Smooth muscle cell (in vitro differentiated cells): ENCODE data around the gene MAGEL2. TPM values are rescaled to one million over a fixed set of nuclear protein-coding genes. Genes with fewer than 3 reads are reported as not detected.

ENCODE experiments used
- DNase-seq: peaks from one replicate; lab custom pipeline; 2025; ENCODE audit not compliant: unreplicated experiment; lab: John Stamatoyannopoulos, UW
- H2AFZ ChIP-seq: fragments of 200-600 bp; sonication (generic); 2 replicates; pipeline ENCODE4 v1.6.0; 2016; ENCODE audit warnings: antibody characterized with exemption, low read depth, mild to moderate bottlenecking
- H3F3A ChIP-seq: fragments of 200-600 bp; sonication (generic); 2 replicates; pipeline ENCODE4 v1.6.0; 2017; ENCODE audit warnings: antibody characterized with exemption, low read depth
- H3K27ac ChIP-seq: fragments of 200-600 bp; sonication (generic); 2 replicates; pipeline ENCODE4 v1.5.1; 2016; ENCODE audit warnings: low read depth, mild to moderate bottlenecking
- H3K27me3 ChIP-seq: fragments of 200-600 bp; sonication (generic); 2 replicates; pipeline ENCODE4 v1.6.1; 2016; ENCODE audit warnings: low read depth, mild to moderate bottlenecking
- H3K36me3 ChIP-seq: fragments of 200-600 bp; sonication (generic); 2 replicates; pipeline ENCODE4 v1.5.1; 2016; ENCODE audit warnings: low read depth
- H3K4me1 ChIP-seq: fragments of 200-600 bp; sonication (generic); 2 replicates; pipeline ENCODE4 v1.5.1; 2016; ENCODE audit warnings: low read depth
- H3K4me2 ChIP-seq: fragments of 200-600 bp; sonication (generic); 2 replicates; pipeline ENCODE4 v1.6.0; 2016; ENCODE audit warnings: mild to moderate bottlenecking
- H3K4me3 ChIP-seq: fragments of 200-600 bp; sonication (generic); 2 replicates; pipeline ENCODE4 v1.5.1; 2016; ENCODE audit warnings: mild to moderate bottlenecking
- H3K79me2 ChIP-seq: fragments of 200-600 bp; sonication (generic); 2 replicates; pipeline ENCODE4 v1.6.0; 2016; ENCODE audit warnings: low read depth, mild to moderate bottlenecking
- H3K9ac ChIP-seq: fragments of 200-600 bp; sonication (generic); 2 replicates; pipeline ENCODE4 v1.6.0; 2016; ENCODE audit warnings: low read depth
- H3K9me3 ChIP-seq: fragments of 200-600 bp; sonication (generic); replicated peaks from 2 replicates; pipeline ENCODE4 v1.5.1; 2016; ENCODE audit warnings: low read depth
- H4K20me1 ChIP-seq: fragments of 200-600 bp; sonication (generic); 2 replicates; pipeline ENCODE4 v1.6.0; 2016; ENCODE audit warnings: low read depth
- CTCF ChIP-seq: fragments of 200-600 bp; sonication (generic); IDR thresholded peaks from 2 replicates; pipeline ENCODE4 v1.5.1; 2017; ENCODE audit warnings: borderline replicate concordance, mild to moderate bottlenecking, antibody characterized with exemption; ENCODE audit not compliant: insufficient read depth, poor library complexity, severe bottlenecking
- WGBS: methylation state at CpG from one replicate; pipeline ENCODE4 v1.1.7; 2016; ENCODE audit warnings: low lambda C conversion rate; 5-methylcytosine and 5-hydroxymethylcytosine counted together
- polyA plus RNA-seq: library from polyadenylated mRNA; unstranded; fragments of >200 nt; fragmentation: Nextera tagmentation; extraction: Ambion mirVana; gene quantifications from 2 replicates; pipeline ENCODE4 v1.2.1, GENCODE V29; 2016
- total RNA-seq: library from RNA; depleted of rRNA; stranded (reverse); fragments of >200 nt; gene quantifications from 2 replicates; pipeline ENCODE4 v1.2.3, GENCODE V29; 2014

Gene MAGEL2
- total and polyA plus RNA-seq, 2 experiments from 2014 or later: 8.4 to 16.0 TPM

DNA sequence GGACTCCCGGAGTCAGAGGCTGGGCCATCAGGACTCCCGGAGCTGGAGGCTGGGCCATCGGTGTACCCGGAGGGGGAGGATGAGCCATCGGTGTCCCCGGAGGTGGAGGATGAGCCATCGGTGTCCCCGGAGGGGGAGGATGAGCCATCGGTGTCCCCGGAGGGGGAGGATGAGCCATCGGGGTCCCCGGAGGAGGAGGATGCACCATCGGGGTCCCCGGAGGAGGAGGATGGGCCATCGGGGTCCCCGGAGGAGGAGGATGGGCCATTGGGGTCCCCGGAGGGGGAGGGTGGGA lies 719 bp downstream of the MAGEL2 start:
- H3K27ac ChIP-seq: no peak overlapping the region
- no peaks in the 10 kb centered on the region for H3K27me3 ChIP-seq
- H3K79me2 ChIP-seq: no peaks in the 10 kb centered on the region
- H3K9ac ChIP-seq: peak overlapping the region; percentile 60
- no peak overlapping the region for H2AFZ ChIP-seq
- H4K20me1 ChIP-seq: no peaks in the 10 kb centered on the region
- no peaks in the 10 kb centered on the region for H3K9me3 ChIP-seq
- no peaks in the 10 kb centered on the region for H3K4me1 ChIP-seq
- DNase-seq: no peak
- 79% methylated on average over 8 of the region's 17 CpGs for WGBS
- H3K4me3 ChIP-seq: peak overlapping the region; percentile 69
- H3K4me2 ChIP-seq: peak overlapping the region; percentile 84
- no peaks in the 10 kb centered on the region for H3F3A ChIP-seq
- no peak for TF ChIP-seq CTCF
- H3K36me3 ChIP-seq: no peaks in the 10 kb centered on the region

DNA sequence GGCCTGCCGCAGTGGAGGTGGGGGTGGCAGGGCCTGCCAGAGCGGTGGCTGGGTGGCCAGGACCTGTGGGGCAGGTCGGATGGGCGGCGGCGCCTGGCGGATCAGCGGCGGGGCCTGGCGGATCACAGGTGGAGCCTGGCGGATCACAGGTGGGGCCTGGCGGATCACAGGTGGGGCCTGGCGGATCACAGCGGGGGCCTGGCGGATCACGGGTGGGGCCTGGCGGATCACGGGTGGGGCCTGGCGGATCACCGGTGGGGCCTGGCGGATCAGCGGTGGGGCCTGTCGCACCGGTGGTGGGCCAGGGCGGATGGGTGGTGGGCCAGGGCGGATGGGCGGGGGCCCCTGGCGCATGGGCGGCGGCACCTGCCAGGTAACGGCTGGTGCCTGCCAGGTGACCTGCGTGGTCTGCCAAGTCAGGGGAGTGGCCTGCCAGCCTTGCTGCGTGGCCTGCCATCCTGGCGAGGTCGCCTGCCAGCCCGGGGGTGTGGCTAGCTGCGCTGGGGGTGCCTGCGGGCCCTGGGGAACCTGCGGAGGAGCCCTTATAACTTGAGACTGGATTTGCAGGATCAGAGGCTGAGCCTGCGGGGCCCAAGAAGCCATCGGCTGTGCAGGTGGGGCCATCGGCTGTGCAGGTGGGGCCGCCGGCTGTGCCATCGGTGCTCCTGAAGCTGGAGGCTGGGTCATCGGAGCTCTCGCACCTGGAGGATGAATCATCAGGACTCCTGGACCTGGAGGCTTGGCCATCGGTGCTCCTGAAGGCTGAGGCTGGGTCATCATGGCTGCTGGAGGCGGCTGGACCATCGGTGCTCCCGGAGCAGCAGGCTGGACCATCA lies 1.3 kb downstream of the MAGEL2 start:
- no peaks in the 10 kb centered on the region for H4K20me1 ChIP-seq
- no peaks in the 10 kb centered on the region for H3K4me1 ChIP-seq
- peak overlapping the region; percentile 69 for H3K4me3 ChIP-seq
- no peak overlapping the region for H3K27ac ChIP-seq
- no peak overlapping the region for H3K9ac ChIP-seq
- H3K9me3 ChIP-seq: no peaks in the 10 kb centered on the region
- no peak for TF ChIP-seq CTCF
- H3K27me3 ChIP-seq: no peaks in the 10 kb centered on the region
- no peak for DNase-seq
- peak overlapping the region; percentile 84 for H3K4me2 ChIP-seq
- 90% methylated on average over 25 of the region's 51 CpGs for WGBS
- H3K79me2 ChIP-seq: no peaks in the 10 kb centered on the region
- H3K36me3 ChIP-seq: no peaks in the 10 kb centered on the region
- no peaks in the 10 kb centered on the region for H3F3A ChIP-seq
- H2AFZ ChIP-seq: no peak overlapping the region

DNA sequence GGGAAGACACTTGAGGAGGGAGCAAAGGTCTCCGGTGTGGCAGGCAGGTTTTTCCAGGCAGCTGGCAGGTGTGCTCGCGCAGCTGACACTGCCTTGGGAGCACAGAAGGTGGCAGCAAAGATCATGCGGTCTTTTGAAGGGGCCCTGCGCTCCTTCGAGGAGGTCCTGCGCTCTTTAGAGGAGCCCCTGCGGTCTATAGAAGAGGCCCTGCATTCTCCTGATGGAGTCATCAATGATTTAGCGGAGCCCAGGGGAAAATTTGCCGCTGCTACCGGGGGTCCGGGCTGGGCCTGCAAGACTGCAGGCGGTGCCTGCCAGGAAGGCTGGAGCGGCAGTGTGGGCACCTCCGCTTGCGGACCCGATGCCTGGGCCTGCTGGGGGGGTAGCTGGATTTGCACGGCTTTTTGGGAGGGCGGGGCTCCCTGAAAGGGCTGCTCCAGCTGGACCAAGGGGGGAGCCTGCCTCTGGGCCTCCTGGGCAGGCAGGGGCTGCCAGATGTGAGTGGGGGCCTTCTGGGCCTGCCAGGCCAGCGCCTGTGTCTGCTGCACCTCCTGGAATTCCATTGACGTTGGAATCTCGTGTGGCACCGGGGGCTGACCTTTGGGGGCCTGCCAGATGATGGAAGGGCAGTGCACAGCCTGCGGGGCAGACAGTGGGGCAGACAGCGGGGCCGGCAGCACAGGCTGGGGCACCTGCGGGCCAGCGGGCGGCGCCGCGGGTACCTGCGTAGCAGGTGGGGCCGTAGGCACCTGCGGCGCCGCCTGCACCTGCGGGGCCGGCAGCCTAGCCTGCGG lies 2.1 kb downstream of the MAGEL2 start:
- Histone ChIP-seq H3K27ac (no peak overlapping the region), H3F3A (no peaks in the 10 kb centered on the region), H3K4me3 (no peak overlapping the region), H3K79me2 (no peaks in the 10 kb centered on the region), H2AFZ (no peak overlapping the region), H4K20me1 (no peaks in the 10 kb centered on the region), H3K9me3 (no peaks in the 10 kb centered on the region), H3K9ac (no peak overlapping the region), H3K27me3 (no peaks in the 10 kb centered on the region), H3K36me3 (no peaks in the 10 kb centered on the region), H3K4me1 (no peaks in the 10 kb centered on the region), H3K4me2 (no peak overlapping the region)
- TF ChIP-seq CTCF: no peak
- no peak for DNase-seq
- 89% methylated on average over 39 of the region's 40 CpGs for WGBS

DNA sequence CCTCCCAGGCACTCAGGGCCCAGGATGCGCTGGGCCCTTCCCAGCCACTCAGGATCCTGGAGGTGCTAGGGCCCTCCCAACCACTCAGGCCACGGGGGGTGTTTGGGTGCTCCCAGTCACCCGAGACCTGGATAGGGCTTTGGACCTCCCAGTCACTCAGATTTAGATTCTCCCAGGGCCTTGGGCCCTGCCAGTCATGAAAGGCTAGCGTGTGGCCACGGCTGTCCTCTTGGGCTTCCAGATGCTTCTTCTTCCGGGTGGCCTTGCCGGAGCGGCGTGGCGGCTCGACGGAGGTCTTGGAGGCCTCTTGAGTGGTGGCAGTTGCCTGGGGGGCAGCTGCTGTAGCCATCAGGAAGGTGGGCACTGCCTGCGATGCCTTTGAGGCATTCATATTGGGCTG lies 2.8 kb downstream of the MAGEL2 start:
- no peaks in the 10 kb centered on the region for H3K27me3 ChIP-seq
- no peak overlapping the region for H2AFZ ChIP-seq
- no peak overlapping the region for H3K4me3 ChIP-seq
- H3K36me3 ChIP-seq: no peaks in the 10 kb centered on the region
- H3K4me1 ChIP-seq: no peaks in the 10 kb centered on the region
- no peak for TF ChIP-seq CTCF
- H3K79me2 ChIP-seq: no peaks in the 10 kb centered on the region
- H4K20me1 ChIP-seq: no peaks in the 10 kb centered on the region
- H3K27ac ChIP-seq: no peak overlapping the region
- no peak for DNase-seq
- H3K9me3 ChIP-seq: no peaks in the 10 kb centered on the region
- H3K9ac ChIP-seq: no peak overlapping the region
- no peak overlapping the region for H3K4me2 ChIP-seq
- WGBS: 93% methylated on average over 13 of the region's 13 CpGs
- H3F3A ChIP-seq: no peaks in the 10 kb centered on the region
